HCT116 (cell line): ENCODE data around the gene SMDT1. TPM values are rescaled to one million over a fixed set of nuclear protein-coding genes. Genes with fewer than 3 reads are reported as not detected.
A peak's percentile ranks its signal among the peaks of the same experiment; 100 is the strongest.

Source experiments
- ATAC-seq: fragments of 200-7000 bp; cut with Tn5 transposase; 2 replicates; pipeline ENCODE4 v1.9.1; 2020; ENCODE audit warnings: mild to moderate bottlenecking, moderate library complexity
- BruUV-seq: library from RNA; stranded (reverse); fragments of 400-500 nt; replicated peaks from 2 replicates; lab custom pipeline; 2021; lab: Mats Ljungman, UMichigan
- CTCF ChIA-PET: fragments of 300-600 bp; sonication (Branson Sonifier 250); formaldehyde crosslinking; loops from one replicate; lab custom pipeline; 2021; ENCODE audit warnings: antibody characterized with exemption; lab: Charles Lee
- POLR2A ChIA-PET: fragments of 300-600, 350-600 bp; sonication (Branson Sonifier 250); formaldehyde crosslinking; loops from one replicate; lab custom pipeline; 2021; ENCODE audit warnings: antibody characterized with exemption; lab: Charles Lee
- RAD21 ChIA-PET, 2 experiments: fragments of 300-600 bp; sonication (Branson Sonifier 250); formaldehyde crosslinking; loops; one replicate each; lab custom pipeline; 2023; ENCODE audit warnings: low total read pairs in 2 of 2; ENCODE audit not compliant: uncharacterized antibody in 2 of 2, unreplicated experiment in 2 of 2, low non-redundant PET in 1 of 2; lab: Charles Lee
- DNase-seq: peaks from one replicate; pipeline ENCODE4 v3.0.0-alpha.2; 2010; ENCODE audit warnings: low read depth, low spot score
- H2AFZ ChIP-seq: fragments of 200-600 bp; shearing (Covaris generic), sonication (generic); 2 replicates; pipeline ENCODE4 v1.6.1; 2017; ENCODE audit warnings: low read depth, mixed run types, mixed read lengths, antibody characterized with exemption, low read length; ENCODE audit not compliant: poor library complexity, severe bottlenecking
- H3K27ac ChIP-seq: 2 replicates; pipeline ENCODE4 v1.5.1; 2012; ENCODE audit warnings: low read depth, low read length
- H3K27me3 ChIP-seq: fragments of 200-600 bp; sonication (generic); 2 replicates; pipeline ENCODE4 v1.6.1; 2016; ENCODE audit warnings: mixed run types, low read length, mixed read lengths; ENCODE audit not compliant: insufficient read depth
- H3K36me3 ChIP-seq, 2 experiments: fragments of 200-500 bp in 1 of 2; fragments of 200-600 bp in 1 of 2; sonication (Bioruptor generic) in 1 of 2; sonication (generic) in 1 of 2; 2 replicates each; pipeline versions ENCODE4 v1.5.1 to v1.6.1; 2014 to 2016; ENCODE audit warnings: low read length in 2 of 2, inconsistent platforms in 1 of 2, mixed read lengths in 1 of 2, mixed run types in 1 of 2; ENCODE audit not compliant: insufficient read depth in 2 of 2, control insufficient read depth in 1 of 2
- H3K4me1 ChIP-seq, 2 experiments: fragments of 200-600 bp in 1 of 2; sonication (generic) in 1 of 2; 2 replicates each; pipeline versions ENCODE4 v1.5.1 to v1.6.1; 2012 to 2017; ENCODE audit warnings: low read length in 2 of 2, inconsistent platforms in 1 of 2, mild to moderate bottlenecking in 1 of 2, mixed read lengths in 1 of 2, mixed run types in 1 of 2, moderate library complexity in 1 of 2; ENCODE audit not compliant: insufficient read depth in 2 of 2, control insufficient read depth in 1 of 2
- H3K4me2 ChIP-seq: fragments of 200-600 bp; sonication (generic); 2 replicates; pipeline ENCODE4 v1.6.1; 2017; ENCODE audit warnings: mixed run types, low read length, mixed read lengths
- H3K4me3 ChIP-seq, 2 experiments: fragments of 200-600 bp in 1 of 2; sonication (generic) in 1 of 2; replicated peaks in 1 of 2; 2 replicates each; pipeline ENCODE4 v1.5.1; 2011 to 2016; ENCODE audit warnings: low read length in 2 of 2, control low read depth in 1 of 2, low read depth in 1 of 2, mild to moderate bottlenecking in 1 of 2, mixed read lengths in 1 of 2, mixed run types in 1 of 2
- H3K79me2 ChIP-seq: fragments of 200-600 bp; sonication (generic); 2 replicates; pipeline ENCODE4 v1.6.1; 2017; ENCODE audit warnings: mild to moderate bottlenecking, mixed run types, low read length, moderate library complexity, mixed read lengths; ENCODE audit not compliant: insufficient read depth
- H3K9ac ChIP-seq: fragments of 200-600 bp; sonication (generic); 2 replicates; pipeline ENCODE4 v1.6.1; 2016; ENCODE audit warnings: low read length, mixed read lengths
- H3K9me2 ChIP-seq: fragments of 200-600 bp; sonication (generic), shearing (Covaris generic); 2 replicates; pipeline ENCODE4 v1.6.1; 2017; ENCODE audit warnings: mixed run types, mild to moderate bottlenecking, moderate library complexity; ENCODE audit not compliant: insufficient read depth
- H3K9me3 ChIP-seq, 2 experiments: fragments of 200-500 bp in 1 of 2; fragments of 200-600 bp in 1 of 2; sonication (Bioruptor generic) in 1 of 2; sonication (generic) in 1 of 2; 2 replicates each; pipeline ENCODE4 v1.6.1; 2014 to 2017; ENCODE audit warnings: low read length in 2 of 2, mixed read lengths in 2 of 2, inconsistent platforms in 1 of 2, low read depth in 1 of 2, mild to moderate bottlenecking in 1 of 2, mixed run types in 1 of 2, moderate library complexity in 1 of 2; ENCODE audit not compliant: control insufficient read depth in 1 of 2, insufficient read depth in 1 of 2
- H4K20me1 ChIP-seq: fragments of 200-600 bp; sonication (generic), shearing (Covaris generic); 2 replicates; pipeline ENCODE4 v1.6.1; 2017; ENCODE audit warnings: mixed run types, mild to moderate bottlenecking, moderate library complexity; ENCODE audit not compliant: insufficient read depth
- ATF3 ChIP-seq: IDR thresholded peaks from 2 replicates; pipeline ENCODE4 v1.6.1; 2012
- CBX3 ChIP-seq: IDR thresholded peaks from 2 replicates; pipeline ENCODE4 v1.6.1; 2012; ENCODE audit warnings: low read depth
- CEBPB ChIP-seq: IDR thresholded peaks from 2 replicates; pipeline ENCODE4 v1.6.1; 2012; ENCODE audit warnings: low read depth
- EGR1 ChIP-seq: IDR thresholded peaks from 2 replicates; pipeline ENCODE4 v1.6.1; 2012; ENCODE audit warnings: low read depth
- ELF1 ChIP-seq: IDR thresholded peaks from 2 replicates; pipeline ENCODE4 v1.6.1; 2012; ENCODE audit warnings: low read depth, borderline replicate concordance
- EZH2 ChIP-seq: fragments of 200-600 bp; sonication (generic); IDR thresholded peaks from 2 replicates; pipeline ENCODE4 v1.6.1; 2017; ENCODE audit warnings: antibody characterized with exemption, mixed run types
- EZH2phosphoT487 ChIP-seq: fragments of 200-600 bp; IDR thresholded peaks from 2 replicates; pipeline ENCODE4 v1.6.1; 2018; ENCODE audit warnings: antibody characterized with exemption, borderline replicate concordance
- FOSL1 ChIP-seq: IDR thresholded peaks from 2 replicates; pipeline ENCODE4 v1.6.1; 2012; ENCODE audit warnings: low read depth
- JUND ChIP-seq: IDR thresholded peaks from 2 replicates; pipeline ENCODE4 v1.6.1; 2012
- POLR2A ChIP-seq: IDR thresholded peaks from 2 replicates; pipeline ENCODE4 v1.7.0; 2011; ENCODE audit warnings: borderline replicate concordance; ENCODE audit not compliant: insufficient read depth, insufficient read length; ENCODE audit errors: extremely low read depth
- POLR2AphosphoS5 ChIP-seq: IDR thresholded peaks from 2 replicates; pipeline ENCODE4 v1.6.1; 2011; ENCODE audit warnings: mild to moderate bottlenecking, low read depth, low read length, moderate library complexity
- REST ChIP-seq: IDR thresholded peaks from 2 replicates; pipeline ENCODE4 v1.6.1; 2012; ENCODE audit warnings: low read depth
- SIN3A ChIP-seq: IDR thresholded peaks from 2 replicates; pipeline ENCODE4 v1.6.1; 2012; ENCODE audit warnings: low read depth
- SP1 ChIP-seq: IDR thresholded peaks from 2 replicates; pipeline ENCODE4 v1.6.1; 2012; ENCODE audit warnings: low read depth
- SRF ChIP-seq: IDR thresholded peaks from 2 replicates; pipeline ENCODE4 v1.6.1; 2012; ENCODE audit warnings: low read depth
- TCF7L2 ChIP-seq: IDR thresholded peaks from 2 replicates; pipeline ENCODE4 v1.7.0; 2011; ENCODE audit warnings: borderline replicate concordance, inconsistent platforms; ENCODE audit not compliant: insufficient read depth, insufficient read length; ENCODE audit errors: extremely low read depth
- YY1 ChIP-seq: IDR thresholded peaks from 2 replicates; pipeline ENCODE4 v1.6.1; 2011; ENCODE audit warnings: low read length, low read depth, moderate library complexity, mild to moderate bottlenecking; ENCODE audit not compliant: insufficient replicate concordance; ENCODE audit errors: extremely low read depth
- ZFX ChIP-seq: fragments of 450-650 bp; IDR thresholded peaks from 2 replicates; pipeline ENCODE4 v1.6.1; 2017
- intact Hi-C: fragments of 100-400 bp; cut with micrococcal nuclease; formaldehyde crosslinking; loops from 2 replicates; pipeline ENCODE4 v1.10.0; 2022
- total RNA-seq: library from RNA; stranded (reverse); gene quantifications from one replicate; pipeline ENCODE4 v1.2.1, GENCODE V29; 2021; ENCODE audit not compliant: unreplicated experiment

SMDT1 gene
- total RNA-seq, 1 experiment from 2014 or later, result 51.9 TPM

DNA sequence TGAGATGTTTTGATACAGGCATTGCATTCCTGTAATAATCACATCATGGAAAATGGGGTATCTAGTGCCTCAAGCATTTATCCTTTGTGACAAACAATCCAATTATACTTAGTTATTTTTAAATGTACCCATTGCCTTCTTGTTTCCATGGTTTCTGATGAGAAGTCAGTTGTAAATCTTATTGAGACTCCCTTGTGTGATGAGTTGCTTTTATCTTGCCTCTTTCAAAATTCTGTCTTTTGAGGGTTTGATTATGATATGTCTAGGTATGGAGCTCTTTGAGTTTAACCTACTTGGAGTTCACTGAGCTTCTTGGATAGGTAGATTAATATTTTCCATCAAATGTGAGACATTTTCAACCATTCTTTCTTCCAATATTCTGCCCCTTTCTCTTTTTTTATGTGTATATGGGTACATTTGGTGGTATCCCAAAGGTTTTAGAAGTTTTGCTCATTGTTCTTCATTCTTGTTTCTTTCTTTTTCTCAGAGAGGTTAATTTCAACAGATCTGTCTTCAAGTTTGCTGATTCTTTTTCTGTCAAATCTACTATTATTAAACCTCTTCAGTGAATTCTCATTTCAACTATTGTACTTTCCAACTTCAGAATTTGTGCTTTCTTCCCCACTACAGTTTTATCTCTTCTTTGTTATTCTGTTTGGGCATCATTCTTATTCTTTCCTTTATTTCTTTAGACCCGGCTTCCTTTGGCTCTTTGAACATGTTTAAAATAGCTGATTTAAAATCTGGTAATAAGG lies 22.6 kb upstream of the SMDT1 start:
- Histone ChIP-seq H3K79me2 (no peaks in the 10 kb centered on the region), H4K20me1 (no peaks in the 10 kb centered on the region), H3K9ac (no peak overlapping the region), H3K9me3 (peaks cover 7 to 24% of the 10 kb centered on the region in 2 experiments; a peak in 2 of 4 replicates), H3K4me3 (no peak overlapping the region), H3K27me3 (no peaks in the 10 kb centered on the region), H3K27ac (no peak overlapping the region), H3K9me2 (no peaks in the 10 kb centered on the region), H3K4me2 (no peak overlapping the region), H2AFZ (no peak overlapping the region), H3K4me1 (no peaks in the 10 kb centered on the region), H3K36me3 (peaks cover 0 to 20% of the 10 kb centered on the region in 2 experiments; a peak in 3 of 4 replicates)
- intact Hi-C loops, result no loop called here
- POLR2A ChIA-PET, result no interaction called here
- ATAC-seq, result no peak
- no peak for DNase-seq
- TF ChIP-seq FOSL1 (no peak), CBX3 (0 out of 2 replicates have a peak, but pooled peaks have one; percentile 44)
- RAD21 ChIA-PET, result no interaction called here
- CTCF ChIA-PET, result no interaction called here
- no TSS peak for BruUV-seq

GRCh38 chr22:42060489-42060888 lies 19.0 kb upstream of the SMDT1 start:
- H3K4me2 ChIP-seq, result no peak overlapping the region
- ChIA-PET RAD21 (no interaction called here), POLR2A (no interaction called here), CTCF (no interaction called here)
- no peaks in the 10 kb centered on the region for H3K4me1 ChIP-seq
- no peaks in the 10 kb centered on the region for H3K27me3 ChIP-seq
- no peak for DNase-seq
- peaks cover 7 to 24% of the 10 kb centered on the region in 2 experiments; a peak in 2 of 4 replicates for H3K9me3 ChIP-seq
- H3K4me3 ChIP-seq, result no peak overlapping the region
- H3K79me2 ChIP-seq, result no peaks in the 10 kb centered on the region
- peaks cover 3 to 20% of the 10 kb centered on the region in 2 experiments for H3K36me3 ChIP-seq
- H3K27ac ChIP-seq, result no peak overlapping the region
- no peak overlapping the region for H2AFZ ChIP-seq
- H4K20me1 ChIP-seq, result no peaks in the 10 kb centered on the region
- ATAC-seq, result no peak
- TF ChIP-seq JUND (no peak), REST (no peak), ELF1 (no peak), SIN3A (no peak), SRF (no peak), ZFX (no peak), ATF3 (no peak), SP1 (no peak), TCF7L2 (no peak), EZH2phosphoT487 (no peak), FOSL1 (no peak), EGR1 (no peak), YY1 (no peak), EZH2 (no peak), CEBPB (no peak), POLR2A (no peak), POLR2AphosphoS5 (no peak)
- no TSS peak for BruUV-seq
- no peaks in the 10 kb centered on the region for H3K9me2 ChIP-seq
- no peak overlapping the region for H3K9ac ChIP-seq
- intact Hi-C loops, result no loop called here
